SK-N-SH treated with all-trans-retinoic acid at 6 μM for 48 hours (cell line): Measurements from ENCODE around the gene CDH20.

Experiments used
- ARNTL ChIP-seq: fragments of 450-650 bp; formaldehyde crosslinking; IDR thresholded peaks from 2 replicates; pipeline ENCODE4 v1.5.0; 2020; ENCODE audit warnings: low read depth, mild to moderate bottlenecking, moderate library complexity, borderline replicate concordance
- CREB5 ChIP-seq: fragments of 250-450 bp; sonication (Bioruptor Pico); IDR thresholded peaks from 2 replicates; pipeline ENCODE4 v1.5.1; 2020; ENCODE audit warnings: low read depth, mild to moderate bottlenecking, moderate library complexity
- CSDC2 ChIP-seq: fragments of 250-450 bp; sonication (Bioruptor Pico); IDR thresholded peaks from 2 replicates; pipeline ENCODE4 v1.5.0; 2020; ENCODE audit warnings: mild to moderate bottlenecking, moderate library complexity
- OSR1 ChIP-seq: fragments of 250-450 bp; sonication (Bioruptor Pico); IDR thresholded peaks from 2 replicates; pipeline ENCODE4 v1.8.0; 2022; ENCODE audit warnings: moderate library complexity, mild to moderate bottlenecking, inconsistent platforms
- RARB ChIP-seq: fragments of 250-450 bp; sonication (Bioruptor Pico); IDR thresholded peaks from 2 replicates; pipeline ENCODE4 v1.8.0; 2021; ENCODE audit warnings: mild to moderate bottlenecking, moderate library complexity
- SNAI2 ChIP-seq: fragments of 250-450 bp; sonication (Bioruptor Pico); IDR thresholded peaks from 2 replicates; pipeline ENCODE4 v1.5.0; 2020; ENCODE audit warnings: mild to moderate bottlenecking, moderate library complexity
- ZC3H10 ChIP-seq: fragments of 250-450 bp; sonication (Bioruptor Pico); IDR thresholded peaks from 2 replicates; pipeline ENCODE4 v1.5.1; 2021; ENCODE audit warnings: mild to moderate bottlenecking, moderate library complexity
- ZFP30 ChIP-seq: fragments of 450-650 bp; formaldehyde crosslinking; IDR thresholded peaks from 2 replicates; pipeline ENCODE4 v1.5.0; 2022; ENCODE audit warnings: mild to moderate bottlenecking, moderate library complexity
- ZNF565 ChIP-seq: fragments of 450-650 bp; formaldehyde crosslinking; conservative IDR thresholded peaks from 2 replicates; pipeline ENCODE4 v1.5.0; 2020; ENCODE audit warnings: low read depth, mild to moderate bottlenecking, moderate library complexity
- ZNF70 ChIP-seq: fragments of 450-650 bp; formaldehyde crosslinking; IDR thresholded peaks from 2 replicates; pipeline ENCODE4 v1.5.0; 2020; ENCODE audit warnings: mild to moderate bottlenecking, moderate library complexity
- TF ChIP-seq, protein P1 (sequence below): fragments of 250-450 bp; sonication (Bioruptor Pico); IDR thresholded peaks from 2 replicates; pipeline ENCODE4 v1.8.0; 2020; ENCODE audit warnings: mild to moderate bottlenecking, moderate library complexity, borderline replicate concordance
- TF ChIP-seq, protein P2 (sequence below): fragments of 250-450 bp; sonication (Bioruptor Pico); IDR thresholded peaks from 2 replicates; pipeline ENCODE4 v1.5.1; 2021; ENCODE audit warnings: mild to moderate bottlenecking, moderate library complexity

DNA sequence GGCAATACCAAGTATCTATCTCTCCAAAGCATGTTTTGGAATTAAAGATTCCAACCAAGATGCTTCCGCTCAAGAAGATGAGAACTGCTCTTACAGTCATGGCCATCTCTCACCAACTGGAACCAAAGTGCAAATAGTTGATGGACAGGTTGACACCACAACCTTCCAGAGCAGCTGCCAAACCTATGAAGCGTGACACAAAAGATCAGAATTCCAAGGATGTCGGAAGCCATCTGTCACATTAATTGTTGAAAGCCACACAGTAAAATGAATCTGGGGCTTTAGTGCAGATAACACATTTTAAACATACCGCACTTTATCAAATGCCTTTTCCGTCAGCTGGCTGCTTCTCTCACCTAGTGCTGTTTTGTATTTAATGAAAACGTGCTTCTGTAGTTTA is 195.7 kb downstream of the CDH20 start:
- TF ChIP-seq OSR1 (CRISPR knock-in tag) (no peak), ZNF70 (CRISPR knock-in tag) (no peak), SNAI2 (CRISPR knock-in tag) (no peak), ZNF565 (CRISPR knock-in tag) (no peak), ZFP30 (CRISPR knock-in tag) (no peak), RARB (CRISPR knock-in tag) (no peak), CREB5 (no peak), ARNTL (CRISPR knock-in tag) (no peak), ZC3H10 (CRISPR knock-in tag) (no peak), CSDC2 (CRISPR knock-in tag) (no peak)
- TF ChIP-seq, protein P1, sequence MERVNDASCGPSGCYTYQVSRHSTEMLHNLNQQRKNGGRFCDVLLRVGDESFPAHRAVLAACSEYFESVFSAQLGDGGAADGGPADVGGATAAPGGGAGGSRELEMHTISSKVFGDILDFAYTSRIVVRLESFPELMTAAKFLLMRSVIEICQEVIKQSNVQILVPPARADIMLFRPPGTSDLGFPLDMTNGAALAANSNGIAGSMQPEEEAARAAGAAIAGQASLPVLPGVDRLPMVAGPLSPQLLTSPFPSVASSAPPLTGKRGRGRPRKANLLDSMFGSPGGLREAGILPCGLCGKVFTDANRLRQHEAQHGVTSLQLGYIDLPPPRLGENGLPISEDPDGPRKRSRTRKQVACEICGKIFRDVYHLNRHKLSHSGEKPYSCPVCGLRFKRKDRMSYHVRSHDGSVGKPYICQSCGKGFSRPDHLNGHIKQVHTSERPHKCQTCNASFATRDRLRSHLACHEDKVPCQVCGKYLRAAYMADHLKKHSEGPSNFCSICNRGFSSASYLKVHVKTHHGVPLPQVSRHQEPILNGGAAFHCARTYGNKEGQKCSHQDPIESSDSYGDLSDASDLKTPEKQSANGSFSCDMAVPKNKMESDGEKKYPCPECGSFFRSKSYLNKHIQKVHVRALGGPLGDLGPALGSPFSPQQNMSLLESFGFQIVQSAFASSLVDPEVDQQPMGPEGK (CRISPR knock-in tag), result no peak
- TF ChIP-seq, protein P2, sequence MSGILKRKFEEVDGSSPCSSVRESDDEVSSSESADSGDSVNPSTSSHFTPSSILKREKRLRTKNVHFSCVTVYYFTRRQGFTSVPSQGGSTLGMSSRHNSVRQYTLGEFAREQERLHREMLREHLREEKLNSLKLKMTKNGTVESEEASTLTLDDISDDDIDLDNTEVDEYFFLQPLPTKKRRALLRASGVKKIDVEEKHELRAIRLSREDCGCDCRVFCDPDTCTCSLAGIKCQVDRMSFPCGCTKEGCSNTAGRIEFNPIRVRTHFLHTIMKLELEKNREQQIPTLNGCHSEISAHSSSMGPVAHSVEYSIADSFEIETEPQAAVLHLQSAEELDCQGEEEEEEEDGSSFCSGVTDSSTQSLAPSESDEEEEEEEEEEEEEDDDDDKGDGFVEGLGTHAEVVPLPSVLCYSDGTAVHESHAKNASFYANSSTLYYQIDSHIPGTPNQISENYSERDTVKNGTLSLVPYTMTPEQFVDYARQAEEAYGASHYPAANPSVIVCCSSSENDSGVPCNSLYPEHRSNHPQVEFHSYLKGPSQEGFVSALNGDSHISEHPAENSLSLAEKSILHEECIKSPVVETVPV (CRISPR knock-in tag), result no peak
